HG02571 (cell line): ENCODE data around the gene ARHGEF1.
"Not testable (repeated sequence)": the region's sequence is repeated elsewhere in the genome, so short reads cannot be mapped to it uniquely, and the experiment has no call there.

ENCODE experiments used
- ATAC-seq: cut with Tn5 transposase; IDR thresholded peaks from one replicate; pipeline ENCODE4 v1.9.1; 2021; ENCODE audit warnings: mild to moderate bottlenecking, moderate library complexity; ENCODE audit not compliant: unreplicated experiment

Gene ARHGEF1

DNA sequence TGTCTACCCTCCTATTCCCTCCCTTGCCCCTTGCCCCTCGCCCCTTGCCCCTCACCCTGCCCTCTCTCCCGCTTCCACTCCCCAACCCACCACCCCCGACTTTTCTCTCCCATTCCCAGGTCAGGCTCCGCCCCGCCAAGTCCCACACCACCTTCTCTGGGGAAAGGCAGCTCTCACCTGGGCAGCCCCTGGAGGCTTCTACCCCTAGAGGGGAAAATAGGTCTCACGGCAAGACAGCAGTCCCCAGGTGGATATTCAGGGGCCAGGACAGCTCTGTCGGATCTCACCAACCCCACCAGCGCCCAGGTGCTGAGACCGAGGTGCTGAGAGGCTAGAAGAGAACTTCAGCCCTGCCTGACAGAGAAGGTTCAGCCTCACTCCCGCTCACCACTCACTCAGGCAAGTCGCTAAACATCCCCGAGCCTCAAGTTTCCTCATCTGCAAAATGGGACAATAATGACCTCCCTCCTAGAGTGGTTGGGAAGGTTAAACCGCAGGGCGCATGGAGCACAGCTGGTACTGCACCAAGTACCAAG is 46.6 kb downstream of the ARHGEF1 start:
- ATAC-seq = no peak

DNA sequence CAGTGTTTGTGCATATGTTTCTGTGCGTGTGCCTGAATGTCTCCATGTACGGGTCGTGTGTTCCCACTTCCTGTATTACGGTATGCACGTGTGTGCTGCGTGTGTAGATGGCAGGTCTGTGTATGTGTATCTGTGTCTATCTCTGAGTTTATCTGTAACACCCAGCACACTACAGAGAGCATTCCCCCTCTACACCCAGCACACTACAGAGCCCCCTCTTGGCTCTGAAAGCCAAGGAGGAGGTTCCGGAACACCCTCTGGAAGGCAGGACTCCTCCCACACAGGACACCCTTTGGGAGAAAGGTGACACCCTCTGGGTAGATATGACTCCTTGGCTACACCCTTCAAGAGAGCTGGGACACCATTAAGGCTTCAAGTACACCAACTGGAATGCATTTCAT is 47.3 kb downstream of the ARHGEF1 start:
- ATAC-seq = no peak

DNA sequence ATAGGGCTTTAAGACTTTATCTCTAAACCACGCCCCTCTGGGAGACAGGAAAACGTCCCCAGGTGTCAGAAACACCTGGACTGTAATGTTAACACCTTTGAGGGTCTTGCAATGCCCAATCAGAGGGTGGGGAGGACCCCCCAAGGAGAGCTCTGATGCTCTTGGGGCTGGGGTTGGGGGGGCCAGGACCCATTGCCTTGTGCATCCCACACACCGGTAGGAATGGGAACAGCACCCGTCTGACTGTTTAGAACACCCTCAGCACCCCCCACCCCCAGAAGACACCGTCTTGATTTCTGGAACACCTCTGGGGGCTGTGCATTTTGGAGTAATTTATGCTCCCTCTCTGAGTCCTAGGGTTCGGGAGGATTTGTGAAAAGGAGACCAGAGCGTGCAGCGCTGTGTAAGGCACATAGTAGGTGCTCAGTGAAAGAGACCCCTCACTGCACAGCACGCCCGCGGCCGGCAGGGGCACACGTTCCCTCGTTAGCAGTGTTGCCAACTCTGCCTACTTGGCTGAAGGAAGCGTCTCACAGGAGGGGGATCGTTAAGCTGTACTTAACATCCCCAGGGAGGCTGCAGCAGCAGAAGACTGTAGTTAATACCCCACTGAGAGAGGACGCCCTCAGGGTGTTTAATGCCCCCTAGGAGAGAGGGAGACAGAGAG is 48.1 kb downstream of the ARHGEF1 start:
- no peak for ATAC-seq

DNA sequence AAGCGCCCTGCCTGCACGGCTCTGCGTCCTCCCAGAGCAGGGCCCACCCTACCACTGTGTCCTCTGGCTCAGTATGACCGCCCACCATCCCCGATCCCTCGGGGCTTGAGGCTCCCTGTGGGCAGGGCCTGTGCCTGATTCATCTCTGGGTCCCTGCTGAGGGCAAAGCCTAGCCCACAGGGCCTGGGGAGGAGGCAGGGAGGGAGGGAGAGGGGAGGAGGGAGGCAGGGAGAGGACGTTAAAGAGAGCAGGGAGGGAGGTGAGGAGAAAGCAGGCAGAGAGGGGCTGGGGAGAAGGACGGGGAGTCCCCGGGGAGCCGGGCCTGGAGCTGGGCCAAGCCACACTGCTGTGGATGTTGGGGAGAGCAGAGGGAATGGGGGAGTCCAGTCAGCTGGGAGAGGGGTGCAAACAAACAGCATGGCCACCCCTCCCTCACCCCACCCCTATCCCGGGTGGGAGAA is 49.3 kb downstream of the ARHGEF1 start:
- ATAC-seq = no peak

DNA sequence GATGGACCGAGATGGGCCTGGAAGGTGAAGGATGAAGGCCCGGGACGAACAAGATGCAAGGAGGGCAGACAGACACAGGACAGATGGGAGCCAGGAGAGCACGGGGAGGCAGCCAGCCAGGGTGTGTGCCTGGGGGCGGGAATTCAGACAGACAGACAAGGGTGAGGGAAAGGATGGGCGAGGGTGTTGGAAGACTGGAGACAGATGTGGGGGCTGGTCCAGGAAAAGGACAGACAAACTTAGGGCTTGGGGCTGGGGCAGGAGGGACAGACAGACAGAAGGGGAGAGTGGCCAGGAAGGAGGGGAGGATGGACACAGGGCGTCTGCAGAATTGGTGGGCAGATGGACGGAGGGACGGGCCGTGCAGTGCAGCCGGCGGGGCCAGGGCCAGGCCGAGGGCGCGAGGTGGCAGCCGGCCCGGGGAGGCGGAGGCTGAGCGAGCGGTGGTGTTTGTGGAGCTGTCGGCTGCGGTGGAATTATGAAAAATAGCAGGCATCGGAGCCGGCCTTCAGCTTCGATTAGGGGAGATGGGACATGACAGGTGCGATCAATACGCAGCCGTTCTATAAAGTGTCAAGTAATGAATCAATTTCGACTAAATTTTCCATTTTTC is 49.8 kb downstream of the ARHGEF1 start:
- ATAC-seq = no peak

DNA sequence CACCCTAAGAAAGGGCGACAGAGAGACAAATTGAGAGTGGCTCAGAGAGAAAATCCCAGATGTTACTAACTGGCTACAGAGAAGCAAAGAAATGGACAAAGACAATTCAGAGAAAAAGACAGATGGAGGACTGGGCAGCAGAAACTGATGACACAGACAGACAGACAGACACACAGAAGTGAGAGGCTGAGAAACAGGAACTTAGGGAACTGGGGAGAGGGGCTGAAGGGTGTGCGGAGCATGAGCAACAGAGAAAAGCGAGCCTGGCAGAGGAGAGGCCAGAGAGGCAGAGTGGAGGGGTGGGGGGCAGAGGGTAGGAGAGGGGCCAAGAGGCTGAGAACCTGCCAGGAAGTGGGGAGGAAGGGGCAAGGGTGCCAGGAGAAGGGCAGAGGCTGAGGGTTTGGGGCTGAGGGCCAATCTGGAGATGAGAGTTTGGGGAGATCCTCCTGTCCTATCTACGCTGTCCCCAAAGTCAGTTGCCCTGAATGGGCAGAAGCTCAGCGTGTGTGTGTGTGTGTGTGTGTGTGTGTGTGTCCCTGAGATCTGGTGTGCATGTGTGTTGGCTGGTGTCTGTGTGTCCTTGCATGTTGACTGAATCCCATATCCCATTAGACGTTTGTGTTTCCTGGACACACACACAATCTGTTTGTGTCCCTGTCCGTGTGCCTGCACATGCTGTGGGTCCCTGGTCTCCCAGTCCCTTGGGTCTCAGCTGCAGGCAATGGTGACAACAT is 50.9 kb downstream of the ARHGEF1 start:
- ATAC-seq = no peak

DNA sequence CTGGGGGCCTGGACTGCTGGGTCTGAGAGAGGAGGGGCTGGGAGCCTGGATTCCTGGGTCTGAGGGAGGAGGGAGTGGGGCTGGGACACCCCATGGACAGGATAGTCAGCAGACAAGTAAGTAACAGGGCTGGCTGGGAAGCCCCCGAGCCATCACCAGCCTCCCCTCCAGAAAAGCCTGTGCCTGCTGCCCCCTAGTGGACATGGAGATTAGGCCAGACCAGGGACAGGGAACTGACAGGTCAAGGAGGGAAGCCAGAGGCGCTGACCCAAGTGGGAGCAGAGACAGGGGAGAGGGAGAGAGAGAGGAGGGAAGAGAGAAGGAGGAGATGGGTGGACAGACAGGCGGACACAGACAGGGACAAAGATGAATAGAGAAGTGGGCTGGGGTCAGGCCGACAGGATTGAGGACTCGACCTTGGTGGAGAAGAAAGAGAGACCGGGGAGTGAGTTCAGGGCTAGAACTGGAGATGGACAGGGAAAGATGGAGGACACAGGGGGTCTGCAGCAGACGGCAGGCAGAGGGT is 51.9 kb downstream of the ARHGEF1 start:
- no peak for ATAC-seq

DNA sequence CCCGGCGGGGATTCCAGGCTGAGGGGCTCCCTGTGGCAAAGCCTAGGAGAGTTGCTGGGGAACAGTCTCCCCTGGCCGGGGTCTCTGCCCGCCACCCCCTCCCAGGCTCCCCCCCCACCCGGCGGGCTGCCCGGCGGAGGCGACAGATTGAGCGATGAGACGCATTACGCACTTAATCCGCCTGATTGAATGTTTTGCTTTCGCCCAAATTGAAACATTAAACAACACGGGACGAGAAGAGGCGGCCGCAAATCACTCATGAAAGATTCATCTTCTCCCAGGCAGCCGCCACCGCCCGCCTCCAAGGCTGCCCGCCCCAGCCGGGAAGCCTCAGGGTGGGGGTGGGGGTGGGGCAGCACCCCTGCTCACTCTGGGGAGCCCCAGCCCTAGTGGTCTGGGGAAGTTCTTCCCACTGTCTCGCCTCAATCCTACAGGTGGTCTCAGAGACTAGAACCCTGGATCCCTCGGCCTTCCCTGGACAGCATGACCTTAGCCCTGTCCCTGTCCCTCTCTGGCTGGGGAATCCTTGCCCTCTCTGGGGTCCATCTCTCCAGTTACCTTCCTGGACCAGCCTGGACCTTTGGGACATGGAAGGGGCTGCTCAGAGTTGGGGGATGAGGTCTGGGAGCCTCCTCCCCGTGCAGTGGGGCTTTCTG is 52.9 kb downstream of the ARHGEF1 start:
- no peak for ATAC-seq

DNA sequence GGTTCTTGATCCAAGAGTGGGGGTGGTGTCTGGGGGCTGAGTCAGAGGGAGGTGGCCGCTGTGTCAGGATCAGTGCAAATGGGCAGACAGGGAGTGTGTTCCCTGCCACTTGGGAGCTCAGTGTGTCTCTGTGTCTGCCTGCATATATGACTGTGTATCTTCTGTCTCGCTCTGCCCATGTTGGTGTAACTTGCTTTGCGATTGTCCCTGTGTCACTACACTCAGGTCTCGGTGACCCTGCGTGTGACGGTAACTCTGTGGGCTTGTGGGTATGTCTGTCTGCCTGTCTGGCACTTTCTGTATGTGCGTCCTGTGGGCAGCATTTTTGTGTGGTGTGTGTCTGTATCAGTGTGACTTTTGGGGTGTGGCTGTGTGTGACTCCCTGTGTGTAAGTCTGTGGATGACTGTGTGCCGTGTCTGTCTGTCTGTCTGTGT is 53.4 kb downstream of the ARHGEF1 start:
- no peak for ATAC-seq

DNA sequence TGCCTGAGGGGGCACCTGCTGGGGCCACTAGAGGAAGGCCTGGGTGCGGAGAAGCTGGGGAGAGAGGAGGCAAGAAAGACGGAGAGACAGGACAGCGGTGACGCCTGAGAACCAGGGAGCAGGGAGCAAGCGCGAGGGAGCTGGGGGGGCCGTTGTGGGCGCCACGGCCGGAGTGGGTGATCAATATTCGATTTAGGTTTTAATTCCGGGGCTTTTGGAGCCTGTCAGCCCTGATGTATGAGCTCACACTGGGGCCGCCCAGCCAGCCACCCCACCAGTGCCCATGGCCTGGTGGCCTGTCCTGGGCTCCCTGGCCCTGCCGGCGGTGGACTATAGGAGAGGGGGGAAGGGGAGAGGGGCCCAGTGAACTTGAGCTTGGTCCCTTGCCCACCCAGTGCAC is 54.0 kb downstream of the ARHGEF1 start:
- no peak for ATAC-seq

DNA sequence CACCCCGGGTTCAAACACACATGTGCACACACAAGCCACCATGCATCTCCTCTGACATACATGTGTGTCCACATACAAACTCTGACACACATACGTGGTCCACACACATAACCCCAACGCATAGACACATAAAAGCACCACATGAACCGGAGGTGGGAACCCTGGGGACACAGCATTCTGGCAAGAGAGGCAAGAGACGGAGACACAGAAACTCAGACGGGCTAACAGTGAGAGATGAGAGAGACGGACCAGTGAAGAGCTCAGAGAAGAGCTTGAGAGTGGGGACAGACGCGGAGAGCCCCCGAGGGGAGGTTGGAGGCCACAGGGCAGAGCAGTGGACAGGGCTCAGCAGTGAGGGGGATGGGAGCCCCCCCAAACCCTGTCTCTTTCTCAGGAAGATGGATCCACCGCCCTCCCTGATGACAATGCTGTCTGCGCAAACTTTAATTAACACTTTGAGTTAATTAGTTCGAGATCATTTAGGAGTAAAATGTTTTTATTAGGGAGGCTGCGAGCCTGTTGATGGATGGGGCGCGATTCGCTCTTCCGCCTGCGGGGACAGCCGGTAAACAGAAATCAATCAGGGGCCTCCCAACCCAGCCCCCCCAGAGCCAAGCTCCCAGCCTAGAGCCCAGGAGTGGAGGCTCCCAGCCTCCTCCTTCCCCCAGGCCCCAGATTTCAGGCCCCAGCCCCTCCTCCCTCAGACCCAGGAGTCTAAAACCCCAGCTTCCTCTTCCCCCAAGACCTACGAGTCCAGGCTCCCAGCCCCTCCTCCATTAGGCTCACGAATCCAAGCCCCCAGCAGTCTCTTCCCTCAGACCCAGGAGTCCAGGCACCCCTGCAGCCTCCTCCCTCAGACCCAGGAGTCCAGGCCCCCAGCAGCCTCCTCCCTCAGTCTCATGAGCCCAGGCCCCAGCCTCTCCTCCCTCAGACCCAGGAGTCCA is 54.8 kb downstream of the ARHGEF1 start:
- no peak for ATAC-seq

DNA sequence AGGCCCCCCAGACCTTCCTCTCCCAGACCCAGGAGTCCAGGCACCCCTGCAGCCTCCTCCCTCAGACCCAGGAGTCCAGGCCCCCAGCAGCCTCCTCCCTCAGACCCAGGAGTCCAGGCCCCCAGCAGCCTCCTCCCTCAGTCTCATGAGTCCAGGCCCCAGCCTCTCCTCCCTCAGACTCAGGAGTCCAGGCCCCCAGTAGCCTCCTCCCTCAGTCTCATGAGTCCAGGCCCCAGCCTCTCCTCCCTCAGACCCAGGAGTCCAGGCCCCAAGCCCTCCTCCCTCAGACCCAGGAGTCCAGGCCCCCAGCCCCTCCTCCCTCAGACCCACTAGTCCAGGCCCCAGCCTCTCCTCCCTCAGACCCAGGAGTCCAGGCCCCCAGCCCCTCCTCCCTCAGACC is 56.2 kb downstream of the ARHGEF1 start:
- ATAC-seq = not testable (repeated sequence)

DNA sequence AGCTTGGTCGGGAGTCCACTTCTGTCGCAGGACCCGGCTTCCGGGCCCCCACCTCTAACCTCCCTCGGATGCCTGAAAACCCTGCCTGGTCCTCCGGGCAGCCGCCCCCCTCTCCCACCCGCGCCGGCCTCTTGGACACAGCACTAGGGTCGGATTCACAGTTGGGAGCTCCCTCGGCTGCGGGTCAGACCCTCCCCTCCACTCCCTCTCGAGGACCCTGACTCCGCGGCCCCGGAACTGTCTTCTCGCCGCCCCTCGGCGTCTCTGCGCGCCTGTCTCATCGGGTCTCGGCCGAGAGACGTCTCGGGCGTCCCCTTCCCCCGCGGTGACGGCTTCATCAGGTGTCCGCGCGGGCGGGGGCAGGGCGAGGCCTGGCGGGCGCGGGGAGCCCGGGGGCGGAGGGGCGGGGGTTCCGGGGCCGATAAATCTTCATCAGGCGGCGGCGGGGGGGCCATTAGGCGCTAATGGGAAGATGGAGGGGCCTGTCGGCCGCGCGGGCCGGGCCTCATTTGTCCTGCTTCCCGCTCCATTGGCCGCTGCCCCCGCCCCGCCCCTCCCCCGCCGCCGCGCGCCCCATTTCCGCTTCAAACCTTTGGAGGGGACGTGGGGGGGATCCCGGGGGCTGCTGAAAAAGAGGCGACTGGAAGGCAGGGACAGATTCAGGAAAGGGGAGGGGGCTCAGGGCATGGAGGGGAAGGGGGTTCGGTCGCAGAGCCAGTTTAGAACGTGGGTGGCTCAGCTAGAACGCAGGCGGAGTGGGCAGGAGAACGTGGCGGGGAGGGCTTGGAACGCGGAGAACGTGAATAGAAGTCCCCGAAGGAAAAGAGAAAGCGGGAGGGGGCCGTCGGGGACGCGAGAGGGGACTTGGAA is 57.1 kb downstream of the ARHGEF1 start:
- ATAC-seq = no peak

DNA sequence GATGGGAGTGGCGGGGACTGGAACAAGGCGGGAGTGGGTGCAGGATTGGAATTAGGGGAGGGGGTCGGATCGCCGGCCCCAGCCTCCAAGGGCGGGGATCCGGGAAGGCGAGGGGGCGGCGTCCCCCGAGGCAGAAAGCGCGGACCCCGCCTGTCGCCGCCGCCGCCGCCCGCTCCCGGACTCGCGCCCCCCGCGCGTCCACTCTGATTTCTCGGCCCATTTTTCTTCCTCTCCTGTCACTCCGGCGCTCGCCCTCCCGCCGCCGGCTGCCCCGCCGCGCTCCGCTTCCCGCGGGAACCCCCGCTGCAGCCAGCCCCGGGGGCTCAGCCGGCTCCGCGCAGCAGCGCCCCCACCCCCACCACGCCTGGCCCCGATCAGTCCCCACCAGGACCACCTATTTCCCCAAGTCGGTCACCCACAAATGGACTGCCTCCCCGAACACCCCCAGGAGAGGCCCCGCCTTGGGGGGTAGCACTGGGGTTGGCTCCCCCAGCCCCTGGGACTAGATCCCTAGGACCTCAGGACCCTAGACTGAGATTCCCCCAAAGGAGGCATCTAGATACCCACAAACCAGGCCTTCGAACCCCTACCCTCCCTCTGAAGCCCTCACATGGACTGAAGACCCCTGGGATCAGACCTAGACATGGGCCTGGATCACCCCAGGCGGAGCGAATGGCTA is 57.9 kb downstream of the ARHGEF1 start:
- ATAC-seq = no peak

DNA sequence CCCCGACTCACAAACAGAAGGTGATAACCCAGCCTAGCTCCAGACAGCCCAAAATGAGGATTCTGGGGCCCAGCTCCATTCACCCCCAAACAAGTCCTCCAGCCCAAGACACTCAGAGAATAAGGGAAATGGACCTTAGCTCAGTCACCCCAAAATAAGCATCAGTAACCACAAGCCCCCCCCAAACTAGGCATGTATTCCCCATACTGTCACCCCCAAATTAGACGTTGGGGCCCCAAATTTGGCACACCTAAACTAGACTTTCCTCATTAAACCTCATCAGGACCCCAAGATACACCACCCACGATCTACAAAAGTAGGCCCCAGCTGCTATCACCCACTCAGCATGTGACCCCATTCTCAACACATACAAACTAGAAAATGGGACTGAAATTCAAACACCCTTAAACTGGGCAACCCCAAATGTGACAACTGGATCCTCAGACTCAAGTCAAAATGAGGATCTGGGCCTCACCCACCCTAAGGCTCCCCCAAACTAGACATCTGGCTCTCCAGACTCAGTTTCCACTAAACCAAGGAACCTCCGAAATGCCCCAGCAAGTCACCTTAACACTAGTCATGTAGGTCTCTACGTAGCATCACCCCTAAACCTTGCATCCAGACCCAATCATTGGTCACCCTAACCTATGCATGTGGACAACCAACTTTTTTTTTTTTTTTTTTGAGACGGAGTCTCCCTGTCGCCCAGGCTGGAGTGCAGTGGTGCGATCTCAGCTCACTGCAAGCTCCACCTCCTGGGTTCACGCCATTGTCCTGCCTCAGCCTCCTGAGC is 58.6 kb downstream of the ARHGEF1 start:
- no peak for ATAC-seq

DNA sequence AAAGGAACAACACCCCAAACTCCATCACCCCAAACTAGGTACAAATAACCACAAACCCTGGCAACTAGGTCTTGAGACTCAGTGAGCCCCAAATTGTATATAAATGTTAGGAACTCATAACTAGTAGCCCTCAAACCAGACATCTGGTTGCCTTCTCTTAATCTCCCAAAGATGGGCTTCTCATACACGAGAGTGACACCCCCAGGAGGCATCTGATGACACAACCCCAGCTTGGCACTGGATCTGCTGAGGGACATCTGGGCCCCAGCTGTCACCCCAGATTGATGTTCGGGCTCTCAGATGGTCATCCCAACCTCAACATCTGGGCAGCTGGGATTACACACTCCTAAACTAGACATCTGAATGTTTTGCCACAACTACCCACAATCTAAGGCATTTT is 61.4 kb downstream of the ARHGEF1 start:
- ATAC-seq = no peak

DNA sequence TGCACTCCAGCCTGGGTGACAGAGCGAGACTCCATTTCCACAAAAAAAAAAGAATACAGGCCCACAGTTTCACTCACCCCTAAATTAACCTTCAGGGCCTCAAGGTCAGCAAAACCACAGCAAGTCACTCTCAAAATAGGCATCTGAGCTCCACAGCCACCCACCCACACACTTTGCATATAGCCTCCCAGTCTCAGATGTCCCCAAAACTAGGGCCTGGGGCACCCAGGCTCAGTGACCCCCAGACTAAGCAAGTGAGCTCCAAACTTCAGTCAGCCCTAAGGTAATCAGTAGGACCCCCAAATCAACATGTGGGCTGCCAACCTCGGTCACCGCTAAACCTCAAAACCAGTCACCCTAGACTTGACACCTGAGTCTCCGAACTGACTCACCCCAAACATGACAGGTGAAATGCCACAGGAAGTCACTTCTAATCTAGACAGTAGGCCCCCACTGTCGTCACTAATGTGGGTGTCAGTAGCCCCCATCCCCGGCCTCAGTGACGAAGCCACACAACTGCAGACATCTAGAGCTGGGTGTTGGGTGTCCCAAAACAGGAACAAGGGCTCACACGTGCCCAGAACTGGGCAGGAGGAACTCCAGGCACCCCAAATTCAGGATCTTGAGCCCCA is 62.3 kb downstream of the ARHGEF1 start:
- ATAC-seq = peak; percentile 70
